Ascending aorta (tissue), 2 donors: Measurements from ENCODE around the gene SLC8A2. TPM values are rescaled to one million over a fixed set of nuclear protein-coding genes. Genes with fewer than 3 reads are reported as not detected.
A peak's percentile ranks its signal among the peaks of the same experiment; 100 is the strongest.
"Not testable (repeated sequence)": the region's sequence is repeated elsewhere in the genome, so short reads cannot be mapped to it uniquely, and the experiment has no call there.

Experiments
- DNase-seq, 2 donors: peaks; one replicate each; pipeline ENCODE4 v3.0.0-alpha.2; 2019; ENCODE audit warnings: low spot score in 2 of 2
- H3K27ac ChIP-seq, 2 donors: fragments of 200-600 bp; sonication (generic); one replicate each; pipeline ENCODE4 v1.5.1; 2016 to 2017; ENCODE audit warnings: mild to moderate bottlenecking in 1 of 2
- H3K27me3 ChIP-seq: fragments of 200-600 bp; sonication (generic); one replicate; pipeline ENCODE4 v1.5.1; 2017
- H3K36me3 ChIP-seq, 2 donors: fragments of 200-600 bp; sonication (generic); one replicate each; pipeline ENCODE4 v1.5.1; 2016
- H3K4me1 ChIP-seq, 2 donors: fragments of 200-600 bp; sonication (generic); one replicate each; pipeline ENCODE4 v1.5.1; 2016 to 2017; ENCODE audit warnings: mild to moderate bottlenecking in 1 of 2
- H3K4me3 ChIP-seq, 2 donors: fragments of 200-600 bp; sonication (generic); one replicate each; pipeline ENCODE4 v1.5.1; 2016 to 2017; ENCODE audit warnings: mild to moderate bottlenecking in 1 of 2
- H3K9me3 ChIP-seq, 2 donors: fragments of 200-600 bp; sonication (generic); one replicate each; pipeline ENCODE4 v1.5.1; 2016
- intact Hi-C: fragments of 100-400 bp; cut with DNase I; formaldehyde crosslinking; loops from one replicate; pipeline ENCODE4 v1.15.1; 2023
- total RNA-seq: library from RNA; depleted of rRNA; stranded (reverse); fragments of >200 nt; gene quantifications from one replicate; pipeline ENCODE4 v1.1.0, GENCODE V29; 2016
- TF ChIP-seq, protein P1 (sequence below), 3 experiments: fragments of 200-600 bp in 2 of 3; fragments of 450-650 bp in 1 of 3; sonication (generic) in 2 of 3; IDR thresholded peaks; one replicate each; pipeline ENCODE4 v1.5.1; 2016 to 2019; ENCODE audit warnings: antibody characterized with exemption in 3 of 3, mild to moderate bottlenecking in 1 of 3, moderate library complexity in 1 of 3

Gene SLC8A2
- total RNA-seq, 1 donor from 2014 or later, result not detected

- DNase-seq, result no peak
- Histone ChIP-seq H3K27me3 (peaks cover 5% of the 10 kb centered on the region), H3K36me3 (no peaks in the 10 kb centered on the region), H3K4me3 (no peak overlapping the region), H3K4me1 (no peaks in the 10 kb centered on the region), H3K27ac (no peak overlapping the region), H3K9me3 (no peaks in the 10 kb centered on the region)
- TF ChIP-seq, protein P1, sequence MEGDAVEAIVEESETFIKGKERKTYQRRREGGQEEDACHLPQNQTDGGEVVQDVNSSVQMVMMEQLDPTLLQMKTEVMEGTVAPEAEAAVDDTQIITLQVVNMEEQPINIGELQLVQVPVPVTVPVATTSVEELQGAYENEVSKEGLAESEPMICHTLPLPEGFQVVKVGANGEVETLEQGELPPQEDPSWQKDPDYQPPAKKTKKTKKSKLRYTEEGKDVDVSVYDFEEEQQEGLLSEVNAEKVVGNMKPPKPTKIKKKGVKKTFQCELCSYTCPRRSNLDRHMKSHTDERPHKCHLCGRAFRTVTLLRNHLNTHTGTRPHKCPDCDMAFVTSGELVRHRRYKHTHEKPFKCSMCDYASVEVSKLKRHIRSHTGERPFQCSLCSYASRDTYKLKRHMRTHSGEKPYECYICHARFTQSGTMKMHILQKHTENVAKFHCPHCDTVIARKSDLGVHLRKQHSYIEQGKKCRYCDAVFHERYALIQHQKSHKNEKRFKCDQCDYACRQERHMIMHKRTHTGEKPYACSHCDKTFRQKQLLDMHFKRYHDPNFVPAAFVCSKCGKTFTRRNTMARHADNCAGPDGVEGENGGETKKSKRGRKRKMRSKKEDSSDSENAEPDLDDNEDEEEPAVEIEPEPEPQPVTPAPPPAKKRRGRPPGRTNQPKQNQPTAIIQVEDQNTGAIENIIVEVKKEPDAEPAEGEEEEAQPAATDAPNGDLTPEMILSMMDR (IDR thresholded peaks at IDR 0.05), result no peak
- intact Hi-C loops, result no loop called here
Observed at GRCh38 chr19:47402504-47402903, 69.2 kb downstream of the SLC8A2 start.

DNA sequence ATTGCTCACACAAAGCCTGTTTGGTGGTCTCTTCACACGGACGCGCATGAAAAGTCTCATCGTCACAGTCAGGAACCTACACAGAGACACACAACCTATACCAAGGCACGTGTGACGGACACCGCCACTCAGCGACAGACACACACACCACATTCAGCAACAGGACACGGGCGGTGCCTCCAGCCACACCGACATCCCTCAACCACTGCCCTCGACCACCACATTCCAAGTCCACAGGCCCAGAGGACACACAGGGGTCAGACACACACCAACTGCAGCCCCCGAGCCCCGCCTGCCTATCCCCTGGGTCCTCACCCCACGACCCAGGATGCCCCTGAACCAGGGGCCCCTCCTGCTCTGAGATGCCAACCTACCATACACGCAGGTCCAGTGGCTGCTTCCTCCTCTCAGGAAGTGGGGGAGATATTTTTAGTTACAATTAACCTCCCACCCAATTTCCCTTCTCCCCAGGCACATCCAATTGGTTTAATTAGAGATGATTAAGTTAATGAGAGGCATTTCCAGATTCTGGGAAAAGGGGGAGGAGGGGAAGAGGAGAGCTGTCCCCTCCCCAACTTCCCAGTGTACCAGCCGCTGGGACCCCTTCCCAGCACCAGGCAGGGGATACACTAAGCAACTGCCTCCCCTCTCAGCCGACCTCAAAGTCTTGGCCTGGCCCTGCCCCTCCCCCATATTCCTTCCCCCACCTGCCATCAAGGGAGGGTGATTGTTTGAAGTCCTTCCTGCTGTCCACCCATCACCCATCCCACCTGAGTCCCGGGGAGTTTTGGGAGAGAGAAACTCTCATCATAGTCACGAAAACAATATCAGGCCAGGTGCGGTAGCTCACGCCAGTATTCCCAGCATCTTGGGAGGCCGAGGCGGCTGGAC, 72.7 kb downstream of the SLC8A2 start:
- Histone ChIP-seq H3K9me3 (no peaks in the 10 kb centered on the region), H3K27ac (no peak overlapping the region), H3K4me1 (no peaks in the 10 kb centered on the region), H3K4me3 (no peak overlapping the region), H3K27me3 (no peaks in the 10 kb centered on the region), H3K36me3 (no peaks in the 10 kb centered on the region)
- intact Hi-C loops, result no loop called here
- TF ChIP-seq, protein P1 (IDR thresholded peaks at IDR 0.05), result no peak
- DNase-seq, result no peak

DNA sequence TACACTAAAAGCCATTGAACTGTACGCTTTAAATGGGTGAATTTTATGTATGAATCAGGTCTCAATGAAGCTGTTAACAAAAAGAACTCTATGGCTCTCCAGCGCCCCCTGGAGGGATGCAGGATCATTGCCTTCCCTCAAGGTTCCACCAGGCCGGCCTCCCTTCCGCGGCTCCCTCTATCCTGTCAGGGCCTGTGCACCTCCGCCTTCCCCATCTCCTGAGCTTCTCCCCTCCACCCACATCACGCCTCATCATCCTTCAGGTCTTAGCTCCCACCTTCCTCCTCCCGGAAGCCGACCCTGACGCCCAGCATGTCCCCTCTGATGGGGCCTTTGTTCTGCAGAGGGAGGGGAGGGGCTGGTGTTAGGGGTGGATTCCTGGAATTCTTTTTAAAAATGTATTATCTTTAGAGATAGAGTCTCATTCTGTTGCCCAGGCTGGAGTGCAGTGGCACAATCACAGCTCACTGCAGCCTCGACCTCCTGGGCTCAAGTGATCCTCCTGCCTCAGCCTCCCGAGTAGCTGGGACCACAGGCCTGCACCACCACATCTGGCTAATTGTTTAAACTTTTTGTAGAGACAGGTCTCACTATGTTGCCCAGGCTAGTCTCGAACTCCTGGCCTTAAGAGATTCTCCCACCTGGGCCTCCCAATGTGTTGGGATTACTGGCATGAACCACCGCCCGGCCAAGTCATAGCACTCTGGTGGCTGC, 80.0 kb downstream of the SLC8A2 start:
- TF ChIP-seq, protein P1 (IDR thresholded peaks at IDR 0.05), result peak; percentile 64 to 85 (median 80)
- H3K36me3 ChIP-seq, result no peaks in the 10 kb centered on the region

GRCh38 chr19:47390533-47391488, 80.9 kb downstream of the SLC8A2 start:
- Histone ChIP-seq H3K27me3 (no peaks in the 10 kb centered on the region), H3K4me1 (no peaks in the 10 kb centered on the region), H3K4me3 (no peak overlapping the region), H3K36me3 (no peaks in the 10 kb centered on the region), H3K27ac (no peak overlapping the region), H3K9me3 (no peaks in the 10 kb centered on the region)
- intact Hi-C loops, result loop anchor here (1.0 kb wide), 1 partner anchor 95 kb away; no protein-coding TSS in a partner anchor
- no peak for DNase-seq
- TF ChIP-seq, protein P1 (IDR thresholded peaks at IDR 0.05), result no peak

More for the DNA sequence above, 80.0 kb downstream of the SLC8A2 start:
- no peaks in the 10 kb centered on the region for H3K9me3 ChIP-seq
- peak in 1 of 2 donors; percentile 80 for DNase-seq
- no peaks in the 10 kb centered on the region for H3K4me1 ChIP-seq
- intact Hi-C loops, result loop anchor here (1.0 kb wide), 1 partner anchor 95 kb away; no protein-coding TSS in a partner anchor
- no peak overlapping the region for H3K4me3 ChIP-seq
- H3K27ac ChIP-seq, result no peak overlapping the region
- no peaks in the 10 kb centered on the region for H3K27me3 ChIP-seq

DNA sequence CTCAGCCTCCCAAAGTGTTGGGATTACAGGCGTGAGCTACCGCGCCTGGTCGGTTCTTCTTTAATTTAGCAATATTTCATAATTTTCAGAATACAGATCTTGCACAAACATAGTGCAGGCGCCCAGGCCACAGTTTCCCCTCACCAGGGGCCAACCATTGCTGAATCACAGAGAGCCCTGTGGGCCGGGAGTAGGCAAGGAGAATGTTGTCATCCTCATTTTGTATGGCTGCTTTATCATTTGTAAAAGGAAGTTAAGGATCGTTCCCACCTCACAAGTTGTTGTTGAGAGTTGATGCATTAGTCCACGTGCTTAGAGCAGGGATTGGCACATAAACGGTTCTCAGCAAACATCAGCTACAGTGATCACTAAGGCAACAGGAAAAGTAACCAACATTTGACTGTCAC, 82.5 kb downstream of the SLC8A2 start:
- intact Hi-C loops, result no loop called here
- TF ChIP-seq, protein P1 (IDR thresholded peaks at IDR 0.05), result no peak
- H3K4me3 ChIP-seq, result no peak overlapping the region
- no peaks in the 10 kb centered on the region for H3K36me3 ChIP-seq
- no peak overlapping the region for H3K27ac ChIP-seq
- H3K27me3 ChIP-seq, result no peaks in the 10 kb centered on the region
- DNase-seq, result peak in 1 of 2 donors; percentile 72
- H3K4me1 ChIP-seq, result no peaks in the 10 kb centered on the region
- H3K9me3 ChIP-seq, result no peaks in the 10 kb centered on the region

DNA sequence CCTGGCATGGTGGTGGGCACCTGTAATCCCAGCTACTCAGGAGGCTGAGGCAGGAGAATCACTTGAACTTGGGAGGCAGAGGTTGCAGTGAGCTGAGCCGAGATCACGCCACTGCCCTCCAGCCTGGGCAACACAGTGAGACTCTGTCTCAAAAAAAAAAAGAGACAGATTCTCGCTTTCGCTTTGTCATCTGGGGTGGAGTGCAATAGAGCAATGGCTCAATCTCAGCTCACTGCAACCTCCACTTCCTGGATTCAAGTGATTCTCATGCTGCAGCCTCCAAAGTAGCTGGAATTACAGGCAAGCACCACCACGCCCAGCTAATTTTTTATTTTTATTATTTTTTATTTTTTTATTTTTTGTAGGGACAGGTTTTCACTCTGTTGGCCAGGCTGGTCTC, 83.0 kb downstream of the SLC8A2 start:
- intact Hi-C loops, H3K27me3 ChIP-seq, H3K36me3 ChIP-seq, H3K4me3 ChIP-seq, H3K27ac ChIP-seq, H3K4me1 ChIP-seq, DNase-seq, H3K9me3 ChIP-seq: not testable (repeated sequence)

DNA sequence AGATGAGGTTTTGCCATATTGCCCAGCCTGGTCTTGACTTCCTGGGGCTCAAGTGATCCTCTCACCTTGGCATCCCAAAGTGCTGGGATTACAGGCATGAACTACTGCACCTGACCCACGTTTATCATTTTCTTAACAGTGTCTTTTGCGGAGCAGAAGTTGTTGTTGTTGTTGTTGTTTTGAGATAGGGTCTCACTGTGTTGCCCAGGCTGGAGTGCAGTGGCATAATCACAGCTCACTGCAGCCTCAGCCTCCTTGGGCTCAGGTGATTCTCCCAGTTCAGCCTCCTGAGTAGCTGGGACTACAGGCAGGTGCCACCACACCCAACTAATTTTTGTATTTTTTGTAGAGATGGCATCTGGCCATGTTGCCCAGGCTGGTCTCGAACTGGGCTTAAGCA, 84.1 kb downstream of the SLC8A2 start:
- H3K9me3 ChIP-seq, intact Hi-C loops: not testable (repeated sequence)

GRCh38 chr19:47386582-47386981, 85.1 kb downstream of the SLC8A2 start:
- H3K27ac ChIP-seq, H3K36me3 ChIP-seq, H3K27me3 ChIP-seq, DNase-seq, intact Hi-C loops, H3K4me3 ChIP-seq, H3K9me3 ChIP-seq, H3K4me1 ChIP-seq: not testable (repeated sequence)

More for the DNA sequence above, 84.1 kb downstream of the SLC8A2 start:
- H3K27me3 ChIP-seq, H3K27ac ChIP-seq, DNase-seq, H3K36me3 ChIP-seq, H3K4me3 ChIP-seq, H3K4me1 ChIP-seq: not testable (repeated sequence)
